Measurements from ENCODE around the gene JAML.

JAML gene

GRCh38 chr11:118240999-118241763, 16.4 kb upstream of the JAML start:
- no peak for TF ChIP-seq CTCF (IDR thresholded peaks at IDR 0.05; ENCODE audit: low read depth, low read length)
- peak; percentile 20 to 54 for DNase-seq (ENCODE audit: low read depth in 2 of 2)

GRCh38 chr11:118239509-118240205, 14.8 kb upstream of the JAML start:
- TF ChIP-seq CTCF (IDR thresholded peaks at IDR 0.05; ENCODE audit: low read depth, low read length) = no peak
- H3K4me3 ChIP-seq (replicated peaks in 1 of 2; ENCODE audit: low read depth in 2 of 2, low read length in 2 of 2) = no peak overlapping the region
- no peak for DNase-seq (ENCODE audit: low read depth in 2 of 2)

More at GRCh38 chr11:118240999-118241763, 16.4 kb upstream of the JAML start:
- no peak overlapping the region for H3K4me3 ChIP-seq (replicated peaks in 1 of 2; ENCODE audit: low read depth in 2 of 2, low read length in 2 of 2)

GRCh38 chr11:118238929-118239328, 14.1 kb upstream of the JAML start:
- no peak for TF ChIP-seq CTCF (IDR thresholded peaks at IDR 0.05; ENCODE audit: low read depth, low read length)
- no peak overlapping the region for H3K4me3 ChIP-seq (replicated peaks in 1 of 2; ENCODE audit: low read depth in 2 of 2, low read length in 2 of 2)
- DNase-seq (ENCODE audit: low read depth in 2 of 2) = peak in 1 of 2 donors; percentile 17

- H3K4me3 ChIP-seq (replicated peaks in 1 of 2; ENCODE audit: low read depth in 2 of 2, low read length in 2 of 2) = no peak overlapping the region
- DNase-seq (ENCODE audit: low read depth in 2 of 2) = peak in 1 of 2 donors; percentile 29
- no peak for TF ChIP-seq CTCF (IDR thresholded peaks at IDR 0.05; ENCODE audit: low read depth, low read length)
These were observed 13.6 kb upstream of the JAML start for GRCh38 chr11:118238421-118238820.

- H3K4me3 ChIP-seq (replicated peaks in 1 of 2; ENCODE audit: low read depth in 2 of 2, low read length in 2 of 2) = no peak overlapping the region
- DNase-seq (ENCODE audit: low read depth in 2 of 2) = no peak
- no peak for TF ChIP-seq CTCF (IDR thresholded peaks at IDR 0.05; ENCODE audit: low read depth, low read length)
These were observed 11.4 kb upstream of the JAML start for GRCh38 chr11:118236170-118236569.

GRCh38 chr11:118234833-118235232, 10.0 kb upstream of the JAML start:
- H3K4me3 ChIP-seq (replicated peaks in 1 of 2; ENCODE audit: low read depth in 2 of 2, low read length in 2 of 2) = no peak overlapping the region
- no peak for DNase-seq (ENCODE audit: low read depth in 2 of 2)
- no peak for TF ChIP-seq CTCF (IDR thresholded peaks at IDR 0.05; ENCODE audit: low read depth, low read length)
